Osteocyte (in vitro differentiated cells): Measurements from ENCODE around the gene TMEM132C. TPM values are rescaled to one million over a fixed set of nuclear protein-coding genes. Genes with fewer than 3 reads are reported as not detected.

ENCODE experiments used
- DNase-seq: peaks from one replicate; pipeline ENCODE4 v3.0.0; 2021; ENCODE audit warnings: mixed read lengths; ENCODE audit not compliant: unreplicated experiment; ENCODE audit errors: extremely low spot score
- H3K27ac Mint-ChIP-seq: one replicate; pipeline ENCODE4 v1.8.0; 2021; ENCODE audit warnings: mild to moderate bottlenecking, mixed read lengths; ENCODE audit not compliant: unreplicated experiment
- H3K27me3 Mint-ChIP-seq: one replicate; pipeline ENCODE4 v1.8.0; 2021; ENCODE audit warnings: mixed read lengths; ENCODE audit not compliant: unreplicated experiment
- H3K36me3 Mint-ChIP-seq: one replicate; pipeline ENCODE4 v1.8.0; 2021; ENCODE audit warnings: mixed read lengths; ENCODE audit not compliant: unreplicated experiment
- H3K4me1 Mint-ChIP-seq: one replicate; pipeline ENCODE4 v1.8.0; 2021; ENCODE audit warnings: mixed read lengths; ENCODE audit not compliant: unreplicated experiment
- H3K4me3 Mint-ChIP-seq: one replicate; pipeline ENCODE4 v1.8.0; 2021; ENCODE audit warnings: mild to moderate bottlenecking, moderate library complexity, mixed read lengths; ENCODE audit not compliant: unreplicated experiment
- H3K9me3 Mint-ChIP-seq: one replicate; pipeline ENCODE4 v1.8.0; 2021; ENCODE audit warnings: mixed read lengths; ENCODE audit not compliant: unreplicated experiment
- CTCF ChIP-seq: fragments of 200-600 bp; sonication (generic); IDR thresholded peaks from 2 replicates; pipeline ENCODE4 v1.5.0; 2021; ENCODE audit warnings: antibody characterized with exemption, mild to moderate bottlenecking, moderate library complexity
- total RNA-seq: library from RNA; stranded (reverse); gene quantifications from 2 replicates; pipeline ENCODE4 v1.2.1, GENCODE V29; 2021

Gene TMEM132C
- total RNA-seq, 1 donor from 2014 or later: not detected

- no peak overlapping the region for H3K4me3 Mint-ChIP-seq
- H3K4me1 Mint-ChIP-seq: no peaks in the 10 kb centered on the region
- H3K27me3 Mint-ChIP-seq: no peaks in the 10 kb centered on the region
- TF ChIP-seq CTCF: no peak
- DNase-seq: no peak
- no peaks in the 10 kb centered on the region for H3K36me3 Mint-ChIP-seq
- no peak overlapping the region for H3K27ac Mint-ChIP-seq
- H3K9me3 Mint-ChIP-seq: peaks cover 25% of the 10 kb centered on the region
Measured at GRCh38 chr12:128662101-128662500, 395.1 kb downstream of the TMEM132C start.

- no peaks in the 10 kb centered on the region for H3K4me1 Mint-ChIP-seq
- H3K9me3 Mint-ChIP-seq: peaks cover 37% of the 10 kb centered on the region
- TF ChIP-seq CTCF: no peak
- H3K27ac Mint-ChIP-seq: no peak overlapping the region
- H3K27me3 Mint-ChIP-seq: no peaks in the 10 kb centered on the region
- H3K4me3 Mint-ChIP-seq: no peak overlapping the region
- DNase-seq: no peak
- H3K36me3 Mint-ChIP-seq: no peaks in the 10 kb centered on the region
Measured at GRCh38 chr12:128664501-128664900, 397.5 kb downstream of the TMEM132C start.

- Mint-ChIP-seq H3K36me3 (no peaks in the 10 kb centered on the region), H3K27ac (no peak overlapping the region), H3K4me3 (no peak overlapping the region), H3K4me1 (no peaks in the 10 kb centered on the region), H3K27me3 (no peaks in the 10 kb centered on the region), H3K9me3 (peaks cover 29% of the 10 kb centered on the region)
- DNase-seq: no peak
- TF ChIP-seq CTCF: no peak
Measured at GRCh38 chr12:128667193-128667592, 400.2 kb downstream of the TMEM132C start.

GRCh38 chr12:128671528-128672042 is 404.6 kb downstream of the TMEM132C start:
- H3K27ac Mint-ChIP-seq: no peak overlapping the region
- no peaks in the 10 kb centered on the region for H3K36me3 Mint-ChIP-seq
- no peaks in the 10 kb centered on the region for H3K4me1 Mint-ChIP-seq
- no peak overlapping the region for H3K4me3 Mint-ChIP-seq
- no peak for TF ChIP-seq CTCF
- H3K9me3 Mint-ChIP-seq: peaks cover 52% of the 10 kb centered on the region
- no peak for DNase-seq
- H3K27me3 Mint-ChIP-seq: no peaks in the 10 kb centered on the region

GRCh38 chr12:128672428-128672827 is 405.5 kb downstream of the TMEM132C start:
- Mint-ChIP-seq H3K4me3 (no peak overlapping the region), H3K36me3 (no peaks in the 10 kb centered on the region), H3K9me3 (peaks cover 53% of the 10 kb centered on the region), H3K27ac (no peak overlapping the region), H3K27me3 (no peaks in the 10 kb centered on the region), H3K4me1 (no peaks in the 10 kb centered on the region)
- TF ChIP-seq CTCF: no peak
- no peak for DNase-seq
